Measurements from ENCODE around the gene CAMSAP2.
A peak's percentile ranks its signal among the peaks of the same experiment; 100 is the strongest.
"Not testable (repeated sequence)": the region's sequence is repeated elsewhere in the genome, so short reads cannot be mapped to it uniquely, and the experiment has no call there.

Gene CAMSAP2

DNA sequence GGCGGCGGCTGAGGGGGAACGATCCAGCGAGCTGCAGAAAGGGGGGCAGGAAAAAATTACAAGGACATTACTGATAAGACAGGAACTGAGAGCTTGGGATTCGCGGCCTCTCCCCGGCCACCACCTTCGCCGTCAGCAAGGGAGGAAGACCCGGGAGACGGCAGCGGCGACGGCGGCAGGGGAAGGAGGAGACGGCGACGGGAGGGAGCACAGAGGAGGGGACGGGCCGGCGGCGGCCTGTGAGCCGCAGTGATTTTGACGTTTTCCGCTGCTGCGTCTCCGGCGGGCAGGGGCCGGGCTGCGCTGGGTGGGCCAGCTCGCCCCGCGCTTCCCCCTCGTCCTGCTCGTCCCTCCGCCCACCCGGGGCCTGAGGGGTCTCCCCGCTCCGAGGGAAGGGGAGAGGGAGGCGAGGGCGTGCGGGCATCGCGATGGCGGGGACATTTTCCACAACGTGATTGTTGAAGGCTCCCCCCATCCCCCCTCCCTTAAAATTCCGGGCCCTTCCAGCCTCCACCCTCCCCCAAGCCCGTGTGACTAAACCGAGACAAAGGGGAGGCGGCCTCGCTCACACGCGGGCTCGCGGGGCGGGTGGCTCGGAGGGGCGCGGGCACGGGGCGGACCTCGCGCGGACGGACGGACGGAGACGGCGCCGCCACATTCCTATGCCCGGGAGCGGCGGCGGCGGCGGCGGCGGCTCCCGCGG is 407 bp downstream of the CAMSAP2 start:
- DNase-seq (ENCODE audit: low spot score) = peak; percentile 39

DNA sequence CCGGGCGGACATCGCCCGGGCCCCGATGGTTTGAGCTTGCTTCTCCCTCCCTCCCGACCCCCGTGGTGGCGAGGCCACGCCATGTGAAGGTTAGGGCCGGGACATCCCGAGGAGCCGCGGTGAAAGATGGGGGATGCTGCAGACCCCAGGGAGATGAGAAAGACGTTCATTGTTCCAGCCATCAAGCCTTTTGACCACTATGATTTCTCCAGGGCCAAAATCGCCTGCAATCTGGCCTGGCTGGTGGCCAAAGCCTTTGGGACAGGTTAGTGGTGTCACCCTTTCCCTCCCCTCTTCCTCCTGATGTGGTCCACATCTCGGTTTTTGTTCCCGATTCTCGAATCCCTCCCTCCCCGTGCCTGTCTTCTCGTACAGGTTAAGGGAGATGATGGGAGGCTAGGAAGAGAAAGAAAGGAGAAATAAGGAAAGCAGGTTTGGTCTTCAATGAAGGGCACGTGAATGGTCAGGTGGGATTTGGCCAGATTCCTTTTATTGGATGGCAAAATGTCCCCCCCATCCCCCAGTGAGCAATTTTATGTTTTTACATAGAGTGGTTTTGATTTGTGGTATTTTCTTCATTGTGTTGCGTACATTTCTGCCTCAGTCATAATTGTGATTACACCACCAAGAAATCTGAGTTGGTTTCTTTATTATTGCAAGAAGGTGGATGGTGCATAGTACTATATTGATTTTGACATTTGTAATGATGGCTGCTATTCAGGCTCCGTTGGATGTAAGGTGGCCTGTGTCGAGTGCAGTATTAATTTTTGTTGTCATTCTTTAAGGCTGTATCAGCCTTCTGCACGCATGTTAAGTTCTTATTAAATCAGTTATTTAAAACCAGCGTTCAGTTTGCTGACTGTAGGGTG is 1.2 kb downstream of the CAMSAP2 start:
- DNase-seq (ENCODE audit: low spot score) = no peak

DNA sequence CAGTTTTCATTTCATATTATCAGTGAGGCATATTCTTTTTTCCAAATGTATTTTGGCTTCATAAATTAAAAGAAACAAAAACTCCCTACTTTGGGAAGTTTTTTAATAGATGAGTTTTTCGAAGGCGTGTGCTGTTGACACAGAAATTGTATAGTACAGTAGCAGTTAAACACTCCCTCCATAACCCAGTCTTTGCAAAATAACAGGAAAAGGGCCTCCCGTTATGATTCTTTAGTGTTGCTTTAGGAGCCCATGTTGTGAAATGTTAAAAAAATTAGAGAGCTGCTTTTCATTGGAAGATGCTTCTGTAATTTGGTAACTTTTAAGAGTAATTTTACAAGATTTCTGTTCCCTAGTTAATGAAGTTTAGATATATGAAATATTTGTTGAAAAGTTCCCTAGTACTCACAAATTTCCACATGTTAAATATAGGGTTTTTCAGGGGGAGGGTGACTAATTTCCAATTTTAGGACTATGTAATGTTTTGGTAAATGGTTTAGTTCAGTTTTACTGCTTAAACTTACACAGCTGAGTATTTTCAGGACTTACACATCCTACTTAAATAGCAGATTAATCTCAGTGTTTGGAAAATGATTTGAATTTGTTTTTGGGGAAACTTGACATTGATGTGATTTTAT is 2.0 kb downstream of the CAMSAP2 start:
- DNase-seq (ENCODE audit: low spot score) = no peak

DNA sequence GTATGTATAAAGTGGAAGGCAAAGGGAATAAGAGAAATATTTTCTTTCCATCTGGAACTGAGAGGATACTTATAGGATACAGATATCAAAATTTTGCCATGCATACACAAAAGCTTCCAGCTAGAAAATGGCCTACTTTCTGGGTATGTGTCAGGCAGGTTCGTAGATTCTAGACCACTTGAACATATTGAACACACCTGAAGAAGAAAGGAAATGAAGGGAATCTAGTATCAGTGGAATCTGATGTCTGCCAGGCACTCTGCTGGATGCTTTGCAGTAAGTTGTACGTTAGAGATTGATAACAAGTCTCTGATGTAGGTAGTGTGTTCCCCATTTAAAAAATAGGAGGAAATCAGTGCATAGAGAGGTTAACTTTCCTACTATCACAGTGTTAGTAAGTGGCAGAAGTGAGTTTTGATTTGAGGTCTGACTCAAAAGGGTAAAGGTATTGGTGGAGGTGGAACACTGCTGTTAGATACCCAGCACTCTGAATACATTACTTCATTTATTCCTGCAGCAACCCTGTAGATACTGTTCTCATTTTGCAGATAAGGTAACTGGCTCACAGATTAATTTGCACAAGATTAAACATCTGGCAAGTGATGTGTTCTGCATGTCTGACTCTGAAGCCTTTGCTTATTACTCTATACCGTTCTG is 3.0 kb downstream of the CAMSAP2 start:
- no peak for DNase-seq (ENCODE audit: low spot score)

DNA sequence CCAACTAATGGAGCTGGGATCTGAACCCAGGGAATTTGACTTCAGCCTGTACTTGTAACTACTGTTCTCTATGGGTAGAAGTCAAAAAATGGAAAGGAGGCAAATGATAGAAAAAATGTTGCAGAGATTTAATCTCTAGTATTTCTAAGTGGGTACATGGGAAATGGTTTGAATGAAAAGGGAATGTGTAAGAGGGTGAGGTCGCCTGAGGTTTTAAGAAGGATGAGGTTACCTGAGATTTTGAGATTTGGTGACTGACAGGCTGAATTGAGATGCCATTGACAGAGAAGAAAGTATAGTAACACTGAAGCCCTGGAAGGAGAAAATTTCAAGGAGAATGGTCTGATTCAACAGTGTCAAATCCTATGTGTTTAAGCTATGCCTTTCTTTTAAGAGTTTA is 5.5 kb downstream of the CAMSAP2 start:
- no peak for DNase-seq (ENCODE audit: low spot score)

DNA sequence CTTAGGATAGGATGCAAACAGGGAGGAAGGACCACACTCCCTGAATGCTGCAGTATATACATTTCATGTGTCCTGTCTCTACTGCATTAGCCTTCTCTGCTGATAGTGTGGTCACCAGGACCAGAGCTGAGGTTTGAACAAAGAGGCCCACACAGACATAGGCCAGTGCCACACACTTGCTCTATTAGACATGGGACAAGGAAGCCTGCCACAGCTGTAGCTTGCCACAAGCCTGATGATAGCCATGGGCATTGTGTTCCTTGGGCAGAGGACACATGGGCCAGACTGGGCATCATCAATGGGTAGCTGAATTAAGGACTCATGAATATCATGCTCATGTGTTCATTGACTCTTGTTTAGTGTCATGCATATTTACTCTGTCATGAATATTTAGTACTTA is 10.4 kb downstream of the CAMSAP2 start:
- DNase-seq (ENCODE audit: low spot score) = no peak

DNA sequence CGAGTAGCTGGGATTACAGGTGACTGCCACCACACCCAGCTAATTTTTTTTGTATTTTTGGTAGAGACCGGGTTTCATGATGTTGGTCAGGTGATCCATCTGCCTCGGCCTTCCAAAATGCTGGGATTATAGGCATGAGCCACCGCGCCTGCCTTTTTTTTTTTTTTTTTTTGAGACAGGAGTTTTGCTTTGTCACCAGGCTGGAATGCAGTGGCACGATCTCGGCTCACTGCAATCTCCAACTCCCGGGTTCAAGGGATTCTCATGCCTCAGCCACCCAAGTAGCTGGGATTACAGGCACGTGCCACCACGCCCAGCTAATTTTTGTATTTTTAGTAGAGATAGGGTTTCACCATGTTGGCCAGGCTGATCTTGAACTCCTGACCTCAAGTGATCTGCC is 12.1 kb downstream of the CAMSAP2 start:
- DNase-seq (ENCODE audit: low spot score) = not testable (repeated sequence)

DNA sequence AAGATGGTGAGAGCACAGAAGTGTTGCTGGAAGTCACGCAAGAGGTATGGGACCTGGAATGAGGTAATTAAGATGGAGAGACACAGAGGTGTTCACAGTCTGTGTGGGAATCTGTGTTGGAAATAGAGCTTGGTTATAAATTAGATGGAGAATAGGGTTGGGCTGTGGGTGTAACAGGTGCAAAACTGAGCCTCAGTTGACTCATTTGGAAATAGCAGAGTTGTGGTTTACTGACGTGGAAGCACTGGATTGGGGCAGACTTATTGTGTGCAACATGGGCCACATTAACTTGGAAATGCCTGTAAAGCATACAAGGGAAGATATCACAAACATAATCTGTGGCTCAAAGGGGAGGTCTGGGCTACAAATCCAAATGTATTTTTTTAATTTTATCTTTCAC is 13.0 kb downstream of the CAMSAP2 start:
- DNase-seq (ENCODE audit: low spot score) = no peak

DNA sequence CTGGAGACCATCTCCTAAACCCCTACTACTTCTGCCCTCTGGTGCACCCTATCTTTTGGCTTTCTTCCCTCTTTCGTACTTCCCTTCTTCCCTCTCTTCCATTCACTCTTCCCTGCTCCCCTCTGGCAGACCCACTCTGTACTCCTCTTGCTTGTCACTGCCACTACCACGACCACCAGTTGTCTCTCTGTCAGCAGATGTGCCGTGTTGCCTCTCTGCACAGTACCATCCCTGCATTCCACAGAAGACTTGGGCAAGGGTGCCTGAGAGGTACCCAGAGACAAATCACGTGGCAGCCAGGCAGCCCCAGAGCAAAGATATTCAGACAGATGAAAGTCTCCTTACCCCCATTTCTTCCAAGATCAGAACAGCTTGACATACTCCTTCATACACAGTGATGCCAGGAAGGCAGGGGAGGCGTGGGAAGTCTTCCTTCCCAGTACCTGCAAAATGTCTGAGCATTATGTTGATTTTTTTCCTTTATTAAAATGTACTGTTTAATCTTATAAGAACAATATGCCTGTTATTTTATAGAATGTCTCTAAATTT is 15.0 kb downstream of the CAMSAP2 start:
- DNase-seq (ENCODE audit: low spot score) = no peak

DNA sequence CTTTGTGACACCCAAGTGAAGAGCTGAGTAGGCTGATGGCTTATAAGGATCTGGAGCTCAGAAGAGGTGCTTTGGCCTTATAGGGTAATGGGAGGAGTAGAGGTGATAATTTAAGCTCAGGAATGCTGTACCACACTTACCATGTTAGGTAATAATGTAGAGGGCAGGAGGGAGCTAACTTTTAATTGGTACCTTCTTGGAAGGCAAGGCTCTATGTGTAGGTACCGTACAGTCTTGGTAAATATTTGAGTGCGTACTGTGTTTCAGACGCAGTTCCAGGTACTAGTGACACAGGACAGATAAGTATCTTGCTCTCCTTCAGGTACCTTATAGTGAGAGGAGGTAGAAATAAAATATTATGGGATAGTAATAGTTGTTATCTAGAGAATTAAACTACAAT is 16.8 kb downstream of the CAMSAP2 start:
- DNase-seq (ENCODE audit: low spot score) = no peak

DNA sequence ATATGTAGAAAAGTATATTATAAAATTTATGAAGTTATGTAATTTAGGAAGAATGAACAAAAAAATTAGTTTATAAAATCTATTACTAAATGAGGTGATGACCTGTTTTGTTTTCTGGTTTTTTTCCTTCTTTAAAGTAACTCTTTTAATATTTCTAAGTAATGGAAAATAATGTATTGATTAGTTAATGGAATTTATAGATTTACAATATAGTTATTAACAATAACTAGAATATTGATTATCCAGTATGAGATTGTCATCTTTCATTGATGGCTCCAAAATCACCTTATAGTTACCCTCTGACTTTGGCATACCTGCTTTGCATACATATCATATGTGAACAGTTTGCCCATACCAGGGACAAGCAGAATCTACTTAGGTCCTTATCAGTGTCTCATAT is 23.4 kb downstream of the CAMSAP2 start:
- no peak for DNase-seq (ENCODE audit: low spot score)

DNA sequence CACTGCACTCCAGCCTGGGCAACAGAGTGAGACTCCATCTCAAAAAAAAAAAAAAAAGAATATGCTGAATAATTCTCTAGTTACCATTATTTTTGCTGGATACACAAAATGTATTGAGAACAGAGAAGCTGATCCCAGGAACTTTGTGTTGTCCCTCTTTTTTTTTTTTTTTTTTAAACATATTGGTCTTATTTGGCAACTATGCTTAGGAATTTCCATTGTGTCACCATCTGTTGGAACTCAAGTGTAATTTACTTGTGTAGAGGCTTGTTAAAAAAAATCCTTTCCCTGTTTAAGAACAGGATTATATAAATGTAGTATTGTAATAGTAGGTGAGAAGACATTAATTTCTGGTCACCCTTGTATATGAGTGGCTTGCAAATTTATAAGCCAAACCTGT is 28.6 kb downstream of the CAMSAP2 start:
- DNase-seq (ENCODE audit: low spot score) = no peak

DNA sequence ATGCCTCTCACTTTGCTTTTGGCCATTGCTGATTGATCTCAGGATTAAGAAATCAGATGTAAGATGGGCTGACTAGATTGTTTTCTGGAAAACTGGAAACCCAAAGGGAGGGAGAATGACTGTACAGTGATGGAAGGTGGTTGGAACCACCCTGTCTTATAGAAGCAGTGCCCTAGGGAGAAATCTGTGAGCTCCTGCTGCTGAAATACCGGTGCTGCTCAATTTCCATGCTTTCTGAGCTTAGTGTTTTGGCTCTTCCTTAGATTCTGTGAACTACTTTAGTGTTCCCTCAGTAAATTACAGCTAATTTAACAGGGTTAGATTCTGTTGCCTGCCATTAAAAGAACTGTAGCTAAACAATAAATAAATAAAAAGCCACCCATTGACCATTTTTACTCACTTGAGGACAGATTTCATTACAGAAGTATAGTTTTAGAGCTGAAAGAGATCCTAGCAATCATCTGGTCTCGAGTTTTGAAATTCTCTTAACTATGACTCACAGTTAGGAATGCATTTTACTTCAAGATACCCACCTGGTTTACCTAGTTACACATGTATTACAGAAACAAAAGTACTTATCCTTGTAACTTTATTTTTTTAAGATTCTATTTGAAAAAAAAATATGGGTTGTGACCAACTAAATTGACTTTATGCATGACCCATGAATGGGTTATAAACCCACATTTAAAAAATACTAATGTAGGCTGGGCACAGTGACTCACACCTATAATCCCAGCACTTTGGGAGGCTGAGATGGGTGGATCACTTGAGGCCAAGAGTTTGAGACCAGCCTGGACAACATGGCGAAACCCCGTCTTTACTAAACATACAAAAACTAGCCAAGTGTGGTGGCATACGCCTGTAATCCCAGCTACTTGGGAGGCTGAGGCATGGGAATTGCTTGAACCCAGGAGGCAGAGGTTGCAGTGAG is 33.2 kb downstream of the CAMSAP2 start:
- DNase-seq (ENCODE audit: low spot score) = no peak

DNA sequence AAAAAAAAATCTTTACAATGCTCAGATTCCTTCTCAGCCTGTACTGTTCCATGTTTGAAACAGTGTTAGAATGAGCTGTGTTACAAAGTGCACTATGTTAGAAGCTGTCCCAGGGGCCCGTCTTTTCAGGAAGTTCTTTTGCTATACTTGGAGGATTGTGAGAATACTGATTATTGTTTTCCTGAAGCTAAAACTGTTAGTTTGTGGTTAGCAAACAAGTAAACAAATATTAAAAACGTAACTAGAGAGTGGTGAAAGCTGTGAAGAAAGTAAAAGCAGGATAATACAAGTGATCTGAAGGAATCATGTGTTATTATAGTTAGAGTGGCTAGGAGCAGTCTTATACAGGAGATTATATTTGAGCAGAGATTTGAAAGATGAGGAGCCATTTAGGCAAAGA is 35.6 kb downstream of the CAMSAP2 start:
- DNase-seq (ENCODE audit: low spot score) = no peak

DNA sequence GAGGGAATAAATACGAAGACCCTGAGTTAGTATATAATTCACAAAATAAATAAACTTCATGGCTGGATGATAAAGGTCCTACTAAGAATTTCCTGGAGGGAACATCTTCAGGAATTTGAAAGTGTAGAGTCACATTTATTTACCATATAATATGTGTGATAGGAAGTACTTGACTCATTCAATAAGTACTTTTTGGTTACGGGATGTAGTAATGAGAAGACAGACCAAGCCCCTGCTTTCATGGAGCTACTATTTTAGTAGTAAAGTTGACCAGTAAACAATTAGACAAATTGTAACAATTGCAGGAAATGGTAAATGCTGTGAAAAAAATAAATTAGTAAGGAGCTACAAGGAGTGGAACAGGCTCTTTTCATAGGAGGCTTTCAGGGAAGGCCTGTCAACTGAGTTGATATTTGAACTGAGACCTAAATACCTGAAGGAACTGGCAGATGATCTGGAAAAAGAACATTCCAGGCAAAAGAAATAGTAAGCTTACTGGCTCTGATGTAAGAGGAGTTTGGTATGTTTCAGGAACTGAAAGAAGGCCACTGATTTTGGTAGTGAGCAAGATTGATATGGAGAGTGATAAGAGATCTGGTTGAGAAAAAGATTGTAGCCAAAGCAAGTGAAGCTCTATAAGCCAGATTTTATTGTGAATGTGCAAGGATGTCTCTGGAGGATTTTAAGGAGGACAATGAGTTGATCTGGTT is 36.2 kb downstream of the CAMSAP2 start:
- DNase-seq (ENCODE audit: low spot score) = no peak

DNA sequence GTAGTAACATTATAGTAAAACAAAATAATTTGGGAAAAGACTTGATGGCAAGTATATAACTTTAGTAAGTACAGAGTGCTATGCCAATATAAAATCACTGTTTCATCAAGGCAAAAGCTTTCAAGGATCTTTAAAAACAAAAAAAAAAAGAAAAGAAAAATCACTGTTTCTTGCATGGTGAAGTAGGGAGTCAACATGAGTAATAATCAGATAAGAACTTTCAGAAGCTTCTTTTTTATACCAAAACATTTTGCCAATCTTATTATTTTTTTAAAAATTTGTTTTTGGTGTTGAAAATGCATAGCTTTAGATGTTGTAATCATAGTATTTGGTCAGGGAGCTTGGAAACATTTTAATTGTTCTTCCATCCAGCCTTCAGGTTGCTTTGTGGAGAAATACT is 37.2 kb downstream of the CAMSAP2 start:
- no peak for DNase-seq (ENCODE audit: low spot score)

DNA sequence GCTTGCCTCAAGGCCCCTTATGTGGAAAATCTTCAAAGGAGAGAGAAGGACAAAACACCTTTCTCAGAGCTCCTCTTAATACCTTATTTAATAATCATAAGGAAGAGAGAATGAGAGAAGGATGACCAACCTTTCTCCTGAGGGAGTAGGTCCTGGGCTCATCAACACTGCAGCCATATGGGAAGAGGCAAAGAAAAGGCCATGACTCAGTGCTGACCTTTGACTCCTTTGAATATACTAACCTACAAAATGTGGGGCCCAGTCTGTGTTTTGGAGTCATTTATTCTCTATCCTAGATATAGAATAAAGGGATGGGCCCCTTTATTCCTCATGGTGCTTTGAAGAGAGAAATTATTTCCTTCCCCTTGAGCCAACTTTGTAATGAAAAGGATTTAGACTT is 38.3 kb downstream of the CAMSAP2 start:
- DNase-seq (ENCODE audit: low spot score) = no peak

DNA sequence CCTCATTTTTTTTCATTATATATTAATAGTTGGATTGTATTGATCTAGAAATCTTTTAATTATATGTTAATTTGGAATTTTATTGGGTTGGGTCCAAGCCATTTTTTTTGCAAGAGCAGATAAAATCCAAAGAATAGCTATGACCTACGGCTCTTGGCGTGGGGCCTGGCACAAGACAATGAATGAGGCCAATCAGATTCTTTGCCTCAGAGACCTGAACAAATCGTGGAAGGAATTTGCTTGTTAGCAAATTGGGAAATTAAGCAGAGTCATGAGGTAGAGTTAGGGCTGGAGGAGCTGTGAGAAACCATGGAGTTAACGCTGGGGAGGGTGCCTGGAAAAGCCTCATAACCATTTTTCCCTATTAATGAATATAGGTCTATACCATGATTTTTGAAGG is 40.1 kb downstream of the CAMSAP2 start:
- DNase-seq (ENCODE audit: low spot score) = no peak

DNA sequence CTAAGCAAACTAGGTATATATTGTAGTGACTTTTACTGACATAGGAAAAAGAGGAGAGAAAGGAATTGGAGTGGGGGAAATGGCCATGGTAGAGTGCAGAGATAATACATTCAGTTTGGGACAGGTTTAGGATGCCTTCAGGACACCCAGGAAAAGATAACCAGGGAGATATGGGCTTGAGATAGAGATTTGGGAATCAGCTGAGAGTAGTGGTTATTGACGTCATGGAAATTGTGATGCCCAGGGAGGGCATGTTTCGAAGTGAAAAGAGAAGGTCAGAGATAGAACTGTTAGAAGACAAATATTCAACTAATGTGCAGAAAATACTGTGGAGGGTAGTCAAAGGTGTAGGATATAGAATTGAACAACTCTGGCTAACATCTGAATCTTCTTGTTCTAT is 40.6 kb downstream of the CAMSAP2 start:
- DNase-seq (ENCODE audit: low spot score) = no peak

DNA sequence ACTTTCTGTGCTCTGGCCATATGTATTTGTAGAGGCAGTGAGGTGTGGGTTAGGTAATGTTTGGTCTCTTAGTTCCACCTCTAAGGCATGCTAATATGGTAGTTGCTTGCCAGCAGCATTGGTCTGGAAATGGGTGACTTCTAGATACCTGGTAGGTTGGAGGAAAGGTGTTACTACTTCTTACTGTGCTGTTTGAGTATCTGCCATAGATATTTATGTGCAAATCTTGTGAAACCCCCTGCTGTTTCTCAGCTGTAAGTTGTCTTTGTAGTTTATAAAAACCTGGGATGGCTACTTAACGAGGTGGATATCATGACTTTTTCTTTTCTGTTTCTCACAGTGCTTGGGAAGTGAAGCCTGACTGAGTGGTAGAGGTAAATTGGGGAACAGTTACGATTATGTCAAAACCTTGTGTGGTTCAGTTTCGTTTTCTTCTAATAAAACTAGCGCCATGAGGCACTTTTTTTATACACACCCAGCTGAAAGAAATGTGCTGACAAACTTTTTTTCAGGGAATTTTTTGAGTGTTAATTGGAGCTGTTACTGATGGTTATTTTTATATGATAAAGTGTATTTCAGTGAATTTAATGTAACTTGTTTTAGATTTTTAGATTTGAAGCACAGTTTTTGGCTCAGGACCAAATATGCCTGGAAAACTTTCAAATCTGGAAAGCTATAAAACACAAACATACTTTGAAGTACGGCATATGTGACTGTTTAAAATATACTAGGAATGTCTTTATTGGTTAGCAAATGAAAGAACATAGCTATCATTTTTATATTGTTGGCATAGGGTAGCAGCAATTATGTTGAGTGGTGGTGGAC is 42.1 kb downstream of the CAMSAP2 start:
- no peak for DNase-seq (ENCODE audit: low spot score)

Data from CD4-positive, alpha-beta T cell treated with Interleukin-2 at 100 ng/mL for 4 hours (primary cell).